Jurkat, Clone E6-1 (cell line): ENCODE results near the gene UNC5B.
A peak's percentile ranks its signal among the peaks of the same experiment; 100 is the strongest.

Source experiments
- DNase-seq: peaks from one replicate; pipeline ENCODE4 v3.0.0-alpha.2; 2011; ENCODE audit warnings: low read depth, low spot score
- H3K4me3 ChIP-seq: 2 replicates; pipeline ENCODE4 v1.5.1; 2011; ENCODE audit warnings: mild to moderate bottlenecking, low read length, control low read depth, moderate library complexity

UNC5B gene

DNA sequence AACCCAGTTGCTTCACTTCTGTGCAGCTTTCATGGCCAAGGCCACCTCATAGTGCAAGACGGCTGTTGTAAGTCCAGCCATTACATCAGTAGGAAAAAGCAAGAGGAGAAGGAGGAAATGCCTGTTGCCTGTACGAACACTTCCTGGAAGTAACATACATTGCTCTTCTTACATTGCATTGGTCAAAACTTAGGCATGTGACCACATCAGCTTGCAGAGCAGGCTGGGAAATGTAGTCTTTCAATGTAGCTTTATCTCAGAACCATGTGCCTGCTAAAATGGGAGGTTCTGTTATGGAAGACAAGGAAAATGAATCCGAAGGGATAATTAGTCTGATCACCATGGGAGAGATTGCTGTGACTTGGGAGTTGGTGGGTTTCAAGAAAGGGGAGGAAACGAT, 111.0 kb downstream of the UNC5B start:
- peak; percentile 33 for DNase-seq
- no peak overlapping the region for H3K4me3 ChIP-seq

GRCh38 chr10:71324743-71325142, 112.4 kb downstream of the UNC5B start:
- DNase-seq = no peak

DNA sequence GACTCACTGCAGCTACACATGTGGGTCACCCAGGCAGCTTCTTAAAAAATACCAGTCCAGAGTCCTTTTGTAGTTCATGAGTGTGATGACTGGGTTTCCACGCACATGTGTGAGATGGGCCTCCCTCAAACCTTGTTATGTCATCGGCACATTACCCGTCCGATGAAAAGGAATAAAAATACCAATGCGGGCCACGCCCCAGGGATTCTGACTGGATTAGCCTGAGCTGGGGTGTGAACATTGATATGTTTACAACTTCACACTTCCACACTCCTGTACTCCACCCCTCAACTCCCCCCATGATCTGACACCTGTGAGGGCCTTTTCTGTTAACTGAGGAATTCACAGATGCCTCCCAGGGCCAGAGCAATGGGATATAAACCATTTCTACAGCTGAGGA, 112.9 kb downstream of the UNC5B start:
- H3K4me3 ChIP-seq = no peak overlapping the region
- no peak for DNase-seq

More at GRCh38 chr10:71324743-71325142, 112.4 kb downstream of the UNC5B start:
- no peak overlapping the region for H3K4me3 ChIP-seq

DNA sequence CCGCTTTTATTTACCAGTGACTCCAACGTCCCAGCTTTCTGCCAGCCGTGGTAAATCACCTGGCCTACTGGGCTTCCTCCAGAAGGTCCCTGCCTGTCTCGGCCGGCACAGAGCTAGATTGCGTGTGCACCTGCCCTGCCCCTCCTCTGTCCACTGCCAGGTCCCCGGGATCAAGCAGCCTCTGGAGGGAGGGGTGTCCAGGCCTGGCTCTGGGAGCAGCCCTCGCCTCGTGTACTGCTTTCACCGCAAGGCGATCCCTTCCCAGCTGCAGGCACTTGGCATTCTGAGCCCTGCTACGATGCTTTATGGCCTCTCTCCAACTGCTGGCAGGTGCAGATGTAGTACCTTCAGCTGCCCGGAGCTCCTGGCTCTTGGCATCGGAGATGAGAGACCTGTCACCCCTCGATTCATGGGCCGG, 114.1 kb downstream of the UNC5B start:
- no peak overlapping the region for H3K4me3 ChIP-seq
- no peak for DNase-seq

- H3K4me3 ChIP-seq = no peak overlapping the region
- no peak for DNase-seq
Measured at GRCh38 chr10:71330789-71331404, 118.5 kb downstream of the UNC5B start.

DNA sequence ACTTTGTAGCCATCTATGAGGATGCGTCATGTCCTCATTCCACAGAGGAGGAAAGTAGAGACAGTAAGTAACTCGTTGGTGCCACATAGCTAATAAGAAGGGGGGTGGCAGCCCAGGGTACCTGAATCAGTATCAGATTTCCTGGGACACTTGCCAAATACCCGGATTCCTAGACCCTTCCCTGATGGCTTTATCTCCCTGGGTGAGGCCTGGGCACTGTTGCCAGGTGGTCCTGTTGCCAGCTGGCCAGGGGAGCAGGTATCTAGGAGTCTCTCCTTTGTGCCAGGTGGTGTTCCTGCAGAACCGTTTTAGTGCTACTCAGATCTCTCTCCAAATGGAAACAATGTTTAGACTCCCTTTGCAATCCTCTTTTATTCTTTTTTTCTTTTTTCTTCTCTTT, 119.4 kb downstream of the UNC5B start:
- DNase-seq = no peak
- H3K4me3 ChIP-seq = no peak overlapping the region

DNA sequence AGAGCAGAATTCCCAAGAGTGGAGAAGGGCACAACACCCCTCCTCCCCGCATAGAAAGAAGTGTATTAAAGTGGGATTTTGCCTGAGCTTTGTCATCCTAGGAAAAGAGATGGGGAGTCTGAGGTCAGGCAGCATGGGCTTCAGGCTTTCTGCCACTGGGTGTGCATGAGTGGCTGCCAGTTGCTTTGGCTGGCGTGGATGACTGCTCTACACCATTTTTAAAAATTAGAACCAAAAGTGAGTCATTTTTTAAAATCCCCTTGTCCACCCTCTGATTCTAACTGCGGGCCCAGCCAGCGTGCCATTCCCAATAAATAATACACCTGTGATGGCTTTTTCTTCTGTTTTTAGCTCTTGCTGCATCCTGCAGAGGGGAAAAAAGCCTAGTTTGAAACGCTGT, 120.1 kb downstream of the UNC5B start:
- no peak for DNase-seq
- no peak overlapping the region for H3K4me3 ChIP-seq

GRCh38 chr10:71333129-71333887, 120.9 kb downstream of the UNC5B start:
- DNase-seq = peak; percentile 40
- no peak overlapping the region for H3K4me3 ChIP-seq

- DNase-seq = no peak
- no peak overlapping the region for H3K4me3 ChIP-seq
Measured at GRCh38 chr10:71334221-71334791, 121.9 kb downstream of the UNC5B start.

- no peak overlapping the region for H3K4me3 ChIP-seq
- no peak for DNase-seq
Measured at GRCh38 chr10:71335173-71335708, 122.9 kb downstream of the UNC5B start.

GRCh38 chr10:71336632-71337031, 124.3 kb downstream of the UNC5B start:
- no peak for DNase-seq
- no peak overlapping the region for H3K4me3 ChIP-seq

DNA sequence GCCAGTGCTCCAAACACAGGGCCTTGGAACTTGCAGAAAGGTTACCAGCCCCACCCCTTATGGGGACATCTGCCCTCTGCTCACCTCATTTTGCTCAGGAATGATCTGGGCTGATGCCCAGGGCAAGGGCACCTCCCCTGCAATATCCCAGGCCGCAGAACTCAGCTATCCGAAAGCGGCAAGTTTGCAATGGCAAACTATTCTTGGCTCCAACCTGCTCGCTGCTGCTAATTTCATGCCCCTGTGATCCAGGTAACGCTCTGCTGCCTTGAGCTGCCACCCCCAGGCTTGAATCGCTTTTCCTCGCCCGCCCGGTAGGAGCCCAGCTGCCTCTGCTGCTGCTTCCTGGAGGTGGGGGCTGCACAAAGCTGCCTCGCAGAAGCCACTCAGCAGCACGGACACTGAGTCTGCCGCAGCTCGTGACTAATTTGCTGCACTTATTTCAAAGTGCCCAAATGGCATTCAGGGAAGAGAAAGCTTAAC, 124.9 kb downstream of the UNC5B start:
- DNase-seq = no peak
- no peak overlapping the region for H3K4me3 ChIP-seq

DNA sequence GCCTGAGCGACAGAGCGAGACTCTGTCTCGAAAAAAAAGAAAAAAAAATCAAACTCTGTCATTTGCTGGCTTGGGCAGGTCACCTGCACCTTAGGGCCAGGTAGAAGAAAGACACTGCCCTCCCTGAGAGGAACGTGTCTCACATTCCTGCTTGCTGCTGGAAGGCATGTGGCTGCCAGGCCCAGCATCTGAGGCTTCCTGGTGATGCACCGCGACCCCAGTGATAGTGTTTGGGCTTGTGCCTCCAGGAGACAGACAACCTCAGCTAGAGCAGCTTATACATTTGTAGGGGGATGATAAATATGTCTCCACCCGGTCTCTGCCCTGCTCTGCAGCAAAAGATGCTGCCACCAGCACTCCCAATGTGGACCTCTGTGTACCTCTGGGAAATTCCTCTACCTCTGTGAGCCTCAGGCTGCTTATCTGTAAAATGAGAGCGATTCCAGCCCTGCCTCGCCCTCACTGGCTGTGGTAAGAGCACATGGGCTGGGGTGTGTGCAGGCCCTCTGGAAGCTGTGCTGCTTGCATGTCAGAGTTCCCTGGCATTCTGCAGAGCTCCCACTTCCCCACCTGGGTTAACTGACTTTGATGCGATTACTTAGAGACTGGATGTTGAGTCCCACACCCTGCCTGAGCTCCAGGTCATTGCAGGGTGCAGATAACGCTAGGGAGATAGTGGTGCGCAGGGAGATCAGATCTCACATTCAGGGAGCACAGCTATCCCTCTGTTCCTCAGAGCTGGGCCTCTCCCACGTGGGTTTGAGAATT, 126.5 kb downstream of the UNC5B start:
- no peak overlapping the region for H3K4me3 ChIP-seq
- no peak for DNase-seq

DNA sequence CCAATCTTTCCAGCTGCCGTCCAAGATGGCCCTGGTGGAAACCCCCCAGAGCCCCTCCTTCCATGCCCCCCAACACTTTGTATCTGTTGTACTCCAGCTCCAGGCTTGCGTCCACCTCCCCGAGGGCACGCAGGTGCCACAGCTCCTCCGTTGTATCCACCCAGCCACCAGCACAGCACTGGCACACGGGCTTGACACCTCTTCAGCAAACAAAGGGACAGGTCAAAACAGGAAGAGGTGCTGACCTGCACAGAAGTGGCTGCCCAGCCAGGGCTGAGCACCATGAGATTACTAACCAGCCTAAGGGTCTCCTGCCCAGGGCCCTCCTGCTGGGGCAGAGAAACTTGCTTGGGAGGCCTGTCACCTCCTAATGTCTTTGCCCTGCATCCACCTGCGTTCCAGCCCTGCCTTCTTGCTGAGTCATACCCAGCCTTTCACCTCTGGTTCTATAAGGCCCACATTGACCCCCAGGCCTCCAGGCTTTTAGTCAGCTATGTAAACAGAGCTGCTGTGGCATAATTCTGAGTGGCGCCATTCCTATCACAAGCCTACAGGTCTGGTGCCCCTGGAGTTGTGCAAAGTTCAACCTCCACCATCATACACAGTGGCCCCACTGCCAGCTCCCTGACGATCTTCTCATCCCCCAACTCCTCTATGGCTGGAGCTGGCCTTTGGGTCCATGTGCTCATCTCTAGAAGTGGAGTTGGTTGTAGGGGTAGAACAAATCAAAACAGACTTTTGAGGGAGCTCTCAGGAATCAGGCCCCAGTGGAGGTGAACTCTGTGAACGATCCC, 127.6 kb downstream of the UNC5B start:
- no peak overlapping the region for H3K4me3 ChIP-seq
- DNase-seq = no peak

DNA sequence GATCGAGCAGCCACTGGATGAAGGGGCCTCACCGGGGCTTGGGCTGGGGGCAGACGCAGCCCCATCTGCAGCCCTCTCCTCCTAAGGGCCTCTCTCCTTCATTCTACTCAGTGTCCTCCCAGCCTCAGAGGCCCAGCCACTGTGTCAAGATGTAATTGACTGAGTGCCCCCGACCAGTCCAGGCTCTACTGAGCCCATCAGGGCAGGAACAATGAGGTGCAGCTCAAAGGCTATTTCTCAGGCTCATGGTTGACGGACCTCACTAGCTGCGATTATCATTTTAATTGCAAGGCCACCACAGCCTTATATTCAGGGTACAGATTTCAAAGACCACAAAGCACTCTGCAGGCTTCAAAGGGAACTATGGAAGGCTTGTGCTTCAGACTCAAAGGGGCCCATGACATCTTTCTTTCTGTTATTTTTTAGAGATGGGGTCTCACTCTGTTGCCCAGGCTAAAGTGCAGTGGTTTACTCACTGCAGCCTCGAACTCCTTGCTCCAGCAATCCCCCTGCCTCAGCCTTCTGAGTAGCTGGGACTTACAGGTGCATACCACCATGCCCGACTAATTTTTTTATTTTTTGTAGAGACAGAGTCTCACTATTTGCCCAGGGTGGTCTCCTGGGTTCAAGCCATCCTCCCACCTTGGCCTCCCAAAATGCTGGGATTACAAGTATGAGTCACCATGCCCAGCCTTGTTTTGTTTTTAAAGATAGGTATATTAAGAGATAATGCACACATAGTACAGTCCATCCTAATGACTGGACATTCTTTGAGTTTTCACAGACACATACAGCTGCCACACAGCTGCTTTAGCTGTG, 130.4 kb downstream of the UNC5B start:
- H3K4me3 ChIP-seq = no peak overlapping the region
- no peak for DNase-seq

GRCh38 chr10:71343392-71343773, 131.0 kb downstream of the UNC5B start:
- no peak for DNase-seq
- H3K4me3 ChIP-seq = no peak overlapping the region

- no peak for DNase-seq
- no peak overlapping the region for H3K4me3 ChIP-seq
Measured at GRCh38 chr10:71344154-71344925, 132.0 kb downstream of the UNC5B start.
